HG02623 (cell line): ENCODE results near the gene CDK15.
"Not testable (repeated sequence)": the region's sequence is repeated elsewhere in the genome, so short reads cannot be mapped to it uniquely, and the experiment has no call there.

Experiments used
- ATAC-seq: cut with Tn5 transposase; IDR thresholded peaks from one replicate; pipeline ENCODE4 v1.9.1; 2021; ENCODE audit warnings: moderate library complexity; ENCODE audit not compliant: unreplicated experiment

Gene CDK15

DNA sequence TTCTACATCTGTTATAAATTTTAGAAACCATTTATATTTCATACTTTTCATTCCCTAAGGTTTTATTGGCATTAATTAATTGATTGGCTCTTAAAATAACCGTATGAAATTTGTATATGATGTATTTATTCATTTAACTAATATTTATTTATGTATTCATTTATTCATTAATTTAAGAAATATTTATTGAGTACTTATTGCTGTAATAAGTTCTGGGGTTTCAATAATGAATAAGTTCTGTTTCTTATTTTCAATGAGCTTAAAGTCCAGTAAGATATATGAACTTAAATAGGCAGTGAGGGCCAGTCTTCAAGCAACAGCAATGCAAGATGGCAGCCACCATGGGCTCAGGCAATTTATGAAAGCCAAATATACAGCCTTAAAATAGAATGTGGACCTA is 17.9 kb downstream of the CDK15 start:
- no peak for ATAC-seq

DNA sequence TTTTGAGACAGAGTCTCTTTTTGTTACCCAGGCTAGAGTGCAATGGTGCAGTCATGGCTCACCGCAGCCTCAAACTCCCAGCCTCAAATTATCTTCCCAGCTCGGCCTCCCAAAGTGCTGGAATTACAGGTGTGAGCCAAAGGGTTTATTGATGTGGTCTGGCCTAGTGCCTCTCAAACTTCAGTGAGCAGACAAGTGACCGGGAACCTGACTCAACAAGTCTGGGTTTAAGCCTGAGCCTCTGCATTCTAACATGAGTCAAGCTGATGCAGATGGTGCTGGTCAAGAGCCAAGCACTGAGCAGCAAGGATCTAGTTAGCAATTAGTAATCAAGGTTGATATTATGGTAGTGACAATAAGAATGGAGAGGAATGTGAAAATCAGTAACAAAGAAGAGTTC is 21.3 kb downstream of the CDK15 start:
- ATAC-seq = no peak

DNA sequence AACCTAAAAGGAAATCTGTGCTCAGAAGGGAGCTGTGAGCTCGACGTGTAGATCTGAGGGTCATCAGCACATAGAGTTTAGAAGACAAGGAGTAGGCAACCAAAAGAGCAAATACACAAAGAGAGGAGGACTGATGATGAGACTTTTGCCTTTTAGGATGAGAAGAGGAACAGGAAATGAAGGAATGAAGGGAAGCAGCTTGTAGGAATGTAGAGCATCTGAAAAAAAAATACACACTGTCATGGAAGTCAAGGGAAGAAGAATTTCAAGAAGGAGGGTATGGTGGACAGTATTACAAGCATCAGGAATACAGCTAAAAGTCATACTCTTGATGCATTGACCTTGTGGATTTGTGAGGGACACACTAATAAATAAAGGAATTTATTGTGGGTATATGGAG is 21.9 kb downstream of the CDK15 start:
- no peak for ATAC-seq

DNA sequence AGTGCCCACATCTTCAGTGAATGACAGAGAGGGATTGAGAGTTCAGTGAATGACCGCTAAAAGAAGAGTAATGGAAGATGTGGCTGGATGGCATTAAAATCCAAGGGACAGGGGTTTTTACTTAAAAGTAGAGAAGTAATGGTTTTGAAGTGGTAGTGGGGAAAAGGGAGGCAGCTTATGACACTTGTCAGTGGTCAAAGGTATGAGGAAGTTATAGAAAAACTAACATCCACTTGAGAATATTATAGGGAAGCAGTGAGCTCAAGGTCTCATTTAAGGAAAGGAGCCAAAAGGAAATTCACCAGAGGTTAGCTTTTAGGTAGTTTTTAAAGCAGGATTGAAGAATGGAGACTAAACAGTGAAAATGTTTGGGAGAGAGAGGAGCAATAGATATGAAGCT is 24.3 kb downstream of the CDK15 start:
- ATAC-seq = no peak

DNA sequence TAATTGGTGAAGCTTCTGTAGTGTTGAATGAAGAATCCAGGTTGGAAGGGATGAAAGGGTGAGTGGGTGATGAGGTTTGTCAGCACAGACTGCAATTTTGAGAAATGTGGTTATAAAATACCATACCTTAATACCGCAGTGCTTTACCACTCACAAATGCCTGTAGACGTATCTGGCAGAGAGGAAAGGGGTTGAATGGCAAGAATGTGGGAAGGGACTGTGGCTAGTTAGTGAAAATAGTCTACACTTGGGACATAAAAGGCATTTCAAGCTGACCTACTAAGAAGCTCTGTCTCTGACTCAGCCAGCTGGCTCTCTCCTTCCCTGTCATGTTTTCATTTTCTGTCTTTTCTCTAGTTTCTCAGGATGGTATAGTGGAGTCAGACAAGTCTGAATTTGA is 25.1 kb downstream of the CDK15 start:
- no peak for ATAC-seq

DNA sequence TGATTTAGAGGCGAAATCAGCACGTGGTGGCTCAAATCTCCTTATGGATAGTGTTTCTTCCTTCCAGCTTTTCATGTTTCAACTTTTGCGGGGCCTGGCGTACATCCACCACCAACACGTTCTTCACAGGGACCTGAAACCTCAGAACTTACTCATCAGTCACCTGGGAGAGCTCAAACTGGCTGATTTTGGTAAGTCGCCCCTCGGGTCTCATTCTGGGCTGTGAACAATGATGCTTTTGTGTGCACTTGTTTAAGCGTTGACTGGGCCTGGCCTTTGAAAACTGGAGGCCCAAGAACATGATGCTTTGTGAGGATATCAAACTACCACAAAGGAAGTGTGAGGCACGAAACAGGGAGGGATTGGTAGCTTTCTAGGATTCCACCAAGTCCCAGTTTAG is 27.4 kb downstream of the CDK15 start:
- ATAC-seq = no peak

DNA sequence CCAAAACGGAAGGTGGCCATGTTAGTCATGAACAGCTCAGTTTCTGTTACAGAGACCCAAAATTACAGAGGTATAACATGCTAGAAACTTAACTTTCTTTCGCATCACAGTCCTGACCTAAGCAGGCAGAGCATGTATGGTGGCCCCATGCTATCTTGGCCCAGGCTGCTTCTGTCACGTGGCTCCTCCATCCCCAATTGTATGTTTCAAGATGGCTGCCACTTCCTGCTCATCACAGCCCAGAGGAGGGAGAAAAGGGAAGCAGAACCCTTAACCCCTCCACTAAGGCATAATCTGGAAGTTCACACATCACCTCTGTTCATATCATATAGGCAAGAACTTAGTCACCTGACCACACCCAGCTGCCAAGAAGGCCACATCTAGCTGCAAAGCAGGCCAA is 28.7 kb downstream of the CDK15 start:
- ATAC-seq = no peak

DNA sequence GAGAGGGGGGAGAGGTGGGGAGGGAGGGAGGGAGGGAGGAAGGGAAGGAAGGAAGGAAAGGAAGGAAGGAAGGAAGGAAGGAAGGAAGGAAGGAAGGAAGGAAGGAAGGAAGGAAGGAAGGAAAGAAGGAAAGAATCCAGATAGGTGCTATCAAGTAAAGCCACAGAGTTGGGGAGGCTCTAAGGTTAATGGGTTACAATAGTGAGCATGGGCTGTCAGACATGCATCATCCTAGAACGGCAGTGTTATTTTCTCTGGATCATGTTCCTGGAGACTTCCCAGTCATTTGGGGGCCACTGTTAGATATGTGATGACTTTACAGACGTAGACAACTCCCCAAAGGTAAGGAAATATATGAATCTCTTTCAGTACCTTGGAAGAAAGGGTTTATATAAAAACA is 31.1 kb downstream of the CDK15 start:
- no peak for ATAC-seq

DNA sequence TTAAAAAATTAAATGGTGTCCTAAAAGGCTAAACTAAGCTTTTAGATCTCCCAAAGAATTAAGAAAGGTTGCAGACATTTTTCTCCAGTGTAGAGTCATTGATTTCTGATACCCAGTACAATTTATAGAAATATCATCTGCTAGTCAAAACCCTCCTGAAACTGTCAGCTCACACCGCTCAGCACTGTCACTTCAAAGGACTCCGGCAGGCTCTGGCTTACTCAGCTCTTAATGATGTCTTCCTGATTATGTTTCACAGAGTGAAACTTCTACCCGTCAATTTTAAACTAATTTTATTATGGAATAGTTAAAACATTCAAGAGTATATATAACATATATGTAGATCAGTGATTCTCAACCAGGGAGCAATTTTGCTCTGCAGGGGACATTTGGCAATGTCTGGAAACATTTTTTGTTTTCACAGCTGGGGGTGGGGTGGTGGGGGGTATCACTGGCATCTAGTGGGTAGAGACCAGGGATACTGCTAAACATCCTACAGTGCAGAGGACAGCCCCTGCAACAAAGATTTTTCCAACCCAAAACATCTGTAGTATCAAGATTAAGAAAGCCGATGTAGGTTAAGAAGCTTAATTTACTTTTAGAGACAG is 31.6 kb downstream of the CDK15 start:
- ATAC-seq = no peak

DNA sequence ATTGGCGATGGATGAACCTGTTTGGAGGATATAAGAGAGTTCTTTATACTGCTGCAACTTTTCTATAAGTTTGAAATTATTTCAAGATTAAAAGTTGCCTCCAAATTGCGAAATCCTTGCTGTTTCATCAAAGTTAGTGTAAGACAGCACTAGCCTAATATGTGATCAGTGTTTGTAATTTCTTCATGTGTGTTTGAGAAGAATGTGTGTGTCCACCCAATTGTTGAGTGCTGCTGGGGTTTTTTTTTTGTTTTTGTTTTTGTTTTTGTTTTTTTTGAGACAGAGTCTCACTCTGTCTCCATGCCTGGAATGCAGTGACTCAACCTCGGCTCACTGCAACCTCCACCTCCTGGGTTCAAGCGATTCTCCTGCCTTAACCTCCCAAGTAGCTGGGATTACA is 33.4 kb downstream of the CDK15 start:
- no peak for ATAC-seq

DNA sequence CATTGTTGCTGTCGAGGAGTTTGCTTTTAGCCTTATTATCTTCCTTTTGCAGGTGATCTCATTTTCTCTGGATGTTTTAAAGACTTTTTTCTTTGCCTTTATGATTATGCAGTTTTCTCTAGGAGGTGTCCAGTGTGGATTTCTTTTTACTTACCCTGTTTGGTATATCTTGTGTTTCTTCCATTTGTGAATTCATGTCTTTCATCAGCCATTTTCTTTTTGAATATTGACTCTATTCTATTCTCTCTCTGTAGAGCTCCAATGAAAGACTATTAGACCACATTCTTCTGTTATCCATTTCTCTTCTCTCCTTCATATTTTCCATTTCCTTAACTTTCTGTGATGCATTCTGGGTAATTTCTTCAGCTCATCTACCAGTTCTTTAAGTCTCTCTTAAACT is 34.4 kb downstream of the CDK15 start:
- ATAC-seq = no peak

DNA sequence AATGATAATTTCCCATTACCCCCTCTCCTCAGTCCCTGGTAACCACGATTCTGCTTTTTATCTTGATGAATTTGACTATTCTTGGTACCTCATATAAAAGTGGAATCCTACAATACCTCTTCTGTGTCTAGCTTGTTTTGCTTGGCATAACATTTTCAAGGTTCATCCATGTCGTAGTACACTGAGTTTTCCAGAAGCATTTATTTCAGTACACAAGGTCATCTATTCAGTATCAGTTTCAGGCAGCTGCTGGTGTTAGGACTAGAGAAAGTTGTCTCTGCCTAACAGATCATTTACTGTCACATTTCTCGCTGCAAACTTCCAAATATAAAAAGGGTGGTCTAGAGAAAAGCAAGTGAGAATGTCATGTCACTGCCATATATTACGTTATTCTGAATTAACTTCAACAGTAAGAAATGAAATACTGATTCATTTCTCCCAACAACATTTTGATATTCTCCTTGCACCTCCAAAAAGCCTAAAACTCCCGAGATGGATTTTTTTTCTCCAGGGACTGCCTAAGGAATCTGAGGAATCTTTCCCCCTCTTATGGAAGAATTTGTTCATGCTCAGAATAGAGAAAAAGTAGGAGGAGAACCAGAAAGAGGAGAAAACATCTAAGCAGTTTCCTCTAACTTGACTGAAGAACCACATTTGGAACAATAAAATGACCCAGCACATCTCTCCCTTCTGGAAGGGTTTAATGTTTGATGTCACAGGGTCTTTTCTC is 36.0 kb downstream of the CDK15 start:
- no peak for ATAC-seq

DNA sequence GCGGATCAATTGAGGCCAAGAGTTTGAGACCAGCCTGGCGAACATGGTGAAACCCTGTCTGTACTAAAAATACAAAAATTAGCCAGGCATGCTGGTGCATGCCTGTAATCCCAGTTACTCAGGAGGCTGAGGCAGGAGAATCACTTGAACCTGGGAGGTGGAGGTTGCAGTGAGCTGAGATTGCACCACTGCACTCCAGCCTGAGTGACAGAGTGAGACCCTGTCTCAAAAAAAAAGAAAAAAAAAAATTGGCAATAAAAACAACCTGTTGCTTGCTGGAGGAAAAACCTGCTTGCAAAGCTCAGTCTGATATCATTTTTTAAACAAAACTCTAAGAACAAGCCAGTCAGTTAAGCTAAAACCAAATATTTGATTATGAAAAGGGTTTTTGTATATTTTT is 38.6 kb downstream of the CDK15 start:
- ATAC-seq = not testable (repeated sequence)

DNA sequence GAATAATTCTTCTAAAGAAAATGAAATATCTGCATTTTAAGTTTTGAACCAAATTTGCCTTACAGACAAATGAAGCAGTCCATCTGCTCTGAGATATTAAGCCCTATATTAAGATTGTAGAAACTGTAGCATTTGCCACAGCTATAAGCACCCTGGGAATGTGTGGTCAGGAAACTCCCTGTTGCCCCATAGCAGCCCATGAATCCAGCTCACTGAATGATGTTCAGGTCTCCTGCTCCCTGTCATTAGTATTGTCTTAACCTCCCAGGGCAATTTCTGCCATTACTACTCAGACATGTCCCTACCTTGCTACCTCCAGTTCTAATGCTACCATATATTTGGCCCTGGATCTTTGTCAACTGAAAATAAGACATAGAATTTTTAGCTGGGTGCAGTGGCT is 41.1 kb downstream of the CDK15 start:
- no peak for ATAC-seq

DNA sequence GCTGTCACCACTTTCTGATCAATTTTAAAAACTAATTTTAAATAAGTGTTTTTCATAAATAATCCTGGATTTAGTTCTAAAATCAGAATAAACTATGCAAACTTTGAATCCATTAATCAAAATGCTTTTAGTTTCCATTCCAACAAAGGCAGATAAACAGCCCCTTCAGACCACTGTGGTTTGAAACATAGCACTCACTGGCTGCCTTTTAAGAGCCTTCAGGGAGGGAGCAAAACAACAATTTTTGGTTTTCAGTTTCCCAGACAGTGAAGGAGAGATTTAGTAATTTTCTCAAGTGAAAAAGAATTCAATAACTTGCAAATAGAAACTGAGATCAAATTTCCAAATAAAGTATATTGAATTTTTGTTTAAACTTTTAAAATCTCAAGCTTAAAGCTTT is 46.1 kb downstream of the CDK15 start:
- no peak for ATAC-seq

DNA sequence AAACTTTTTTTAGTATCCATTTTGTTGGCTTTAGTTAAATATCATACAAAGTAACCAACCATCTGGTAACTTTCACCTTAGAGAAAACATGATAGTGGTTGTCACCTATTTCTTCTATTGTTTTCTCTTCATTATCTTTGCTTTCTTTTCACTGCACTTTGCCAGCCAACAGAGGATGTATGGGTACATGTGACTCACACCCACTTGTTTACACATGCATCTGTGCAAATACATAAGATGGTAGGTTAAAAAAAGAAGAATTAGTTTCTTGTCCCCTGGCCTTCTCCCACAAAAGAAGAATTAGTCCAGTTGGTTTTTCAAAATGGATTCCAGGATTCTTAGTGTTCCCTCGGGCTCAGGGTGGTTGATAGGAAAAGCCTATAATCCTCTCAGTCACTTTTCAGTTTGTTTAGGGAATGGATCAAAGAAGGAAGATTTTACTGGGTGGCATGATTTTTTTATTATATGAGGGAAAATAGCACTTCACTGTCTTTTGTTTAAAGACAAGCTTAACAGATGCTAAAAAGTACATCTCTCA is 46.6 kb downstream of the CDK15 start:
- ATAC-seq = no peak

DNA sequence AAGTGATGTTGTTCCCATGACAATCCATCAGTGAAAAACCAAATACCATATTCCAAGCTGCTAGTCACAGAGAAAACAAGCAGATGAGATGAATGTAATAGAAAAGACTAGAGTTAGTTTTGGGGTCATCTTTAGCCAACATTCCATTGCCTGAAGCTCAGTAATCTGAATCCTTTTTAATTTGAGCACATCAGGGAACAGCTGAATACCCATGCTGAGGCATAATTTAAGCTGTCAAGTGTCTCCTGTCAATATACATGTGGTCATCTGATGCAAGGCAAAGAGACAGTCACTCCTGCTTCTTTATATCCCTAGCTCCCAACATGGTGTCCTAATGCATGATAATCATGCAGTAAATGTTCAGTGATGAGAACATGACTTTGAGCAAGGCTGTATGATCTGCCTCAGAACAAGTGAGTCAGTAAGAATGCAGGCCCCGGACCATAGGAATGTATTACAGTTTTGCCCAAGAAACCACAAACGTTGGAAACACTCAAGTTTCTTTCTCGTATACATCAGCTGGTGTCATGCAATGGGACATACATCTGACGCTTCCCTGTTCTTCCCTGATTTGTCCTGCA is 48.0 kb downstream of the CDK15 start:
- ATAC-seq = no peak

DNA sequence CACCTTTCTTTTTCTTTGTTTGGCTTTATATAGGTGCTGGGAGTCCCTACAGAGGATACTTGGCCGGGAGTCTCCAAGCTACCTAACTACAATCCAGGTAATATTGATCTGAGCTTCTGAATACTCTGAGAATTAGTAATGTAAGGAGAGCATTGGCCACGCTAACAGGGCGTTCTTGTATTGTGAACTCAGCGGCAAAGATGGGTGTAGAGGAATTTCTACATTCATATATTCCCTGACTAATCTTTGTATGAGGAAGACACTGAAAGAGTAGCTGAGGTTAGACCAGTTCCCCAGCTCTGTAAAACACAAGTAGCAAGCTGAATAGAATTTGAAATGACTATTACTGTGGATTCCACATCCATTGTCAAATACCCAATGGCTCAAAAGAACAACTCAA is 48.5 kb downstream of the CDK15 start:
- no peak for ATAC-seq

DNA sequence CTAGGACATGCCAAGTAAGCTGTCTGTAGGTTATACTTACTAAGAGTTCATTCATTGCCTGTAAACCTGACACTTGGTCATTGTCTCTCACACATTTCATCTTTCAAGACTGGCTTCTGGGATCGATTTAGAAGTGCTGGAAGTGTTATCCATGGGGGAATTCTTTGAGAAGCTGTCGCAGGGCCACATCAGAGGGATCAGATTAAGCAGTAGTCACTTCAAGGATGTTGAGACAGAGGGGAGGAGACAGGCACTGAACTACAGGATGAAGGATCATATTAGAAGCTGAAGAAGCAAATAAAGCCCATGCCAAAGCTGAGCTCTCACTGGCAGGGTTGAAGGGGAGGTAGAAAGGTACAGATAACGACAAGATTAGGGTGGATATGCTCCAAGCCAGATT is 49.0 kb downstream of the CDK15 start:
- no peak for ATAC-seq

DNA sequence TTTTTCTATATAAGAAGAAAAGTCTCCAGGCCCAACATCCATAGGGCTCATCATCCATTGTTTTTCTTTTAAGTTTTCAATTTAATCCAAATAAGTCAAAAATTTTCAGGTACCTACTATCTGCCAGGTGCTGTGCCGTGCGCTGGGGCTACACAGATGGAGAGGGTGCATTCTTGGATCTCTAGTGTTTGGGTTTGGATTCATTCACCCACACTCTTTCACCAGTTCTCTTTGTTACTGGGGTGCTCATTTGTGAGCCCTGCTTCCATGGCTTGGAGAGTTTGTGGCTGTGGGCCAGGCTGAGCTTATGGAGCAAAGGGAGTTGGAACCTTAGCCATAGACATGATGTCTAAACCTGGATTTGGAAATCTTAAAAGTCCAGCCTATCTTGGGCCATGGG is 51.0 kb downstream of the CDK15 start:
- ATAC-seq = no peak

DNA sequence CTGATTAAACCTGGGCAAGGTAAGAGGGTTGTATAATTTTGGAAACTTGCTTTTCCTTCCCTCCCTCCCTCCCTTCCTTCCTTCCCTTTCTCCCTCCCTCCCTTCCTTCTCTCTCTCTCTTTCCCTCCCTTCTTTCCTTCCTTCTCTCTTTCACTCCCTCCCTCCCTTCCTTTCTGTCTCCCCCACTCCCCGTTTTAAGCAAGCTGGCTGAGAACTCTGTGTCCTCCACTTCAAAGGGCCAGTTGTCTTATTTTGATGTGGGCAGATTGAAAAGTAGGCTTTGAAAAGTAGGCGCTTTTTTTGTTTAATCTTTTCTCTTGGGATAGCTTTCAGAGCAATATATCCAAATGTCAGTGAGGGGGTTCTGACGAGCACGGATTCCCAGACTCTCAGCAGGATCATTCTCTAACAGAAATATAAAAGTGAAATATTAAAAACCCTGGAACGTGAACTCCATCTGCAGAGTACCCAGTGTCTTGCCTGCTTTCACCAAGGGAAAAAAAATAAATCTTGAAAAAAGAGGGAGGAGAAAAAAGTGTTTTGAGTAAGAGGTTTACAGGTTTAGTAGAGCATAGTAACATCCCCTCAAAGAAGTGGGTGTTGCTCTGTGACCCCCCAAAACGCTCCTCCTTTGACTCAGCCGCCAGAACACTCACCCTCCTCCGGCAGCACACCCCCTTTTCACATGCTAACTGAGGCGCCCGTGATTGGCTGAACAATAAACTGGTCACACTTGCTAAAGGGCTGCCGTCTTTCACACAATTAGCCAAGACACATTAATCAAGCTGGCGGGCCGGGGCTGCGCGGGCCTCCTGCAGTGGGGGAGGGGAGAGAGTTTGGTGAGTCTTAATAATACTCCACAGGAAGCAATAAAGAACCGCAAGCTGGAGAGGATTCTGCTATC is 52.2 kb downstream of the CDK15 start:
- ATAC-seq = no peak
